Measurements from ENCODE around the gene BMP3.

The BMP3 gene

DNA sequence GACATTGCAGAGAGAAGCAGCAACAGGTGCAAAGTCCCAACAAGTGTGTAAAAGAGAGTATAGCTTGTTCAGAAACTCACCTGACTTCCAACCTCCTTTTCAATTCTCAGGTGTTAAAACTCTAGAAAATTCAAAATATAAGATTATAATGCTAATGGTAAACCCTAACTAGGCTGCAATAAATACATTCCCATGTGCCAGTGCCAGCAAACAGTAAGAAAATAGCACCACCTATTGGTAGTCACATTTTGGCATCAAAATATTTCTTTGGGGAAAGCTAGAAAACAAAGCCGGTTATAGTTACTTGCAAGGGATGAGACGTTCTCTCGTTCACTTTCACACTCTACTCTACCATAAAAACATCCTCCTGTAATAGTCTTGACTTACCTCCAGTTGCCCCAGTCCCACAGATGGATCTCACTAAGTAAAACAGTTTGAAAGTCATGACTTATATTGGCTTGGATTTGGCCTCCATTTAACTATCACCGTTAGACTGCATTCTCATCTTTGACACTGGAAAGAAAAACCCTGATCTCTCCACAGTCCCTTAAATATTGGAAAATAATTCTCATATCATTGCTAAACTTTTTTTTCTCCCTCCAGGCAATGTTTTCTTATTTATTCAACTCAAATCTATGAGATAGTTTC, 9.6 kb downstream of the BMP3 start:
- DNase-seq (ENCODE audit: low read depth, low spot score), result no peak

DNA sequence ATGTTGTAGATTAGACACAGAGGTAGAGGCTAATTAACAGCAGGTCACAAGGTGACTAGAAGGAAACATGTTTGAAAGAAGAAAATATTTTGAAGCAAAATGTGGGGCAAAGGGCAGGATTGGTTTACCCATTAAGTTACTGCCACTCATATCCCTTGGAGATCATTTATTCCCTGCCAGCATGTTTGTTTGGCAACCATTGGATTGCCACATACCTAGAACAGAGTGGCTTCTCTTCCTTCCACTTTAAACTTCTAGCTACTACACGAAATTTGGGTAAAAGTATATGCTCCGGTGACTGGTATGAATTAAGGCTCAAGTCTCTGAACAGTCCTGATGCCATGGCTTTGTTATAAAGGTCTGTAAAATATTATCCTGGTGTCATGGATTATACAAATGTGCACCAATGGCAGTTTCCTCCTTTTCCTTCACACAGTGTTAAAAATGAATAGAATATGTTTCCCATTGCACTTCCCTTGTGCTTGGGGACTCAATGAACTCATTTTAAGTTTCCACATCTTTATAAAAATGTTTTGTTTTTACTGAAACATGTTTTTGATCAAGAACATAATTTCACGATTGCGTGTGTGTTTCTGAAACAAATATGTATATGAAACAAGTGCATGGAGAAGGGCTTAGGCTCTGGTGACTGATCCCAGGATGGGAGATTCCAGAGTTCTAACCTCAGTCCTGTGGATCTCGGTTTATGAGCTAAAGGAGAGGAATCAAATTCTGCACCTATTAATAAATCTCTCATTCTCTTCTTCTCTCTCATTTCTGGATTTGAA, 12.3 kb downstream of the BMP3 start:
- DNase-seq (ENCODE audit: low read depth, low spot score), result no peak

- DNase-seq (ENCODE audit: low read depth, low spot score), result no peak
Observed at GRCh38 chr4:81049330-81049729, 18.8 kb downstream of the BMP3 start.

- DNase-seq (ENCODE audit: low read depth, low spot score), result no peak
Observed at GRCh38 chr4:81049907-81050306, 19.4 kb downstream of the BMP3 start.

- DNase-seq (ENCODE audit: low read depth, low spot score), result no peak
Observed at GRCh38 chr4:81052119-81053068, 21.9 kb downstream of the BMP3 start.

GRCh38 chr4:81058621-81059020, 28.1 kb downstream of the BMP3 start:
- no peak for DNase-seq (ENCODE audit: low read depth, low spot score)

- no peak for DNase-seq (ENCODE audit: low read depth, low spot score)
Observed at GRCh38 chr4:81060587-81061343, 30.3 kb downstream of the BMP3 start.

DNA sequence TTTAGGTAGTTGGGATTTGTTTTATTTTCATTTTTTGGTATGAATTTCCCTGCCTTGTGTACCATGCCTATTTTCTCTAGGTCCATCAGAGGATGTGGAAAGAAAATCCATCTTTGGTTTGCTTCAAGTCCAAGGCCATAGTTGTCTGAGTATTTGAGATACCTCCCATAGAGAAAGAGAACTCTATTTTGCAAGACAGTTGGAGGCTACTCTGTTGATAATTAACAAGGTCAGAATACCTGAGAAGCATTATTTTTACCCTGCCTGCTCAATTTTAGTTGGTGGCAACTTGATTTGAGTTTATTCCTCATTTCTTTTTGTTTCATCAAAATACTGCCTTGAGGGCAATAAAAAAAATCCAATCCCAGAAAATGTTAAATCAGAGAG, 30.8 kb downstream of the BMP3 start:
- DNase-seq (ENCODE audit: low read depth, low spot score), result no peak

DNA sequence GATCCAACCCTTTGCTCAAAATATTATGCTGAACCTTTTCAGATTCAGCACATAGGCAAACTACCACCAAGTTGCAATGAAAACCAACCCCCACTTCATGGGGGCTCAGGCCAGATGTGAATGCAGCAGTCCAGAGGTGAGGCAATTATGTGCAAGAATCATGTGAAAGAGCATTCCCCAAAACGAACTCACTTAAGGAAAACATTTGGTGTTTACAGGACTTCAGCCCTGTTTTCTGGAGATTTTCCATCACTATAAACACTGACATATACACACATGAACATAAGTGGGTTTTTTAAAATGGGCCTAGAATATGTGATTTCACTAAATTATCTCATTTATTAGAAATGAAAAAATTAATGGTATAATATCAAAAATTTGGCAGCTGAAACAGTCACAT, 31.5 kb downstream of the BMP3 start:
- DNase-seq (ENCODE audit: low read depth, low spot score), result no peak

DNA sequence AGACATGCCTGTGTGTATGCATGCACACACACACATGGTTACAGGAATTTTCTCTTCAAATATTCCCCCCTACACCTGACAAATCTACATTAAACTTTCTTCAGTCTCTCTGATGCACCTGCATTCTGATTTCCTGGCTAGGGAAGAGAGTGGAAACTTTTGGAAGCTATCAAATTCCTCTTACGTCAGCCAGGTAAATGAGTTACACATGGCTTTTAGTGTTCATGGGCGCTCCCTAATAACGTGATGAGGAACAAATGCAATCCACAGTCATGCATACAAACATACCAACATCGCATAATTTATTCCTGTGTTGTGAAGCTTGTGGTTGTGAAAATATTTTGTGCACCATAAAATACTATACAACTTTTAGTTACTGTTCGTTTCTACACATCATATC, 34.9 kb downstream of the BMP3 start:
- no peak for DNase-seq (ENCODE audit: low read depth, low spot score)

DNA sequence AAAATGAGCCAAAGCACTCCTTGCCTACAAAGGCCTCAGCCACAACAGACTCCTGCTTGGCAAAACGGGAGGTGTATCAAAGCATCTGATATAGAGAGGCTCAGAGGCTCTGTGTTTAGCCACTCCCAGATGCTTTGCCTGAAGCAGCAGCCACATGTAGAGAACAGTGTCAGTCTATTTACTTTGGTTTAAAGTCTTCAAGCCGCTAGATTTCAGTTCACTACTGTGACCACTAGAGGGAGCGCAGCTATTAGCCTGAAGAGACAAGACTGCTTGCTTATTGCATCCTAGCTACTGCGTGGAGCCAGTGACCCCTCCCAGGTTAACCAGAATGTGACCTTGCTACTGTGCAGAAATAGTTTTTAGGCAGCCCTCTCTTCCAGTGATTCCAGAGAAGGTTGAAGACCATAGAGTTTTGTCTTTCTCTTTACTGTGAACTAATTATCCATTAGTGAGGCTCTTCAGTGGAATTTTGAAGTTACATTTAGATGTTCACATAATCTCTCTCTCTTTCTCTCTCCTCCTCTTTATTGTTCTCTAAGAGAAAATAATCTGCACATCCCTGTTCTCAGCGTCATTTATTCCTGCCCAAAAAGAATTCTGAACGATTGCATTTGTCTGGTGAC, 39.3 kb downstream of the BMP3 start:
- peak; percentile 70 for DNase-seq (ENCODE audit: low read depth, low spot score)

DNA sequence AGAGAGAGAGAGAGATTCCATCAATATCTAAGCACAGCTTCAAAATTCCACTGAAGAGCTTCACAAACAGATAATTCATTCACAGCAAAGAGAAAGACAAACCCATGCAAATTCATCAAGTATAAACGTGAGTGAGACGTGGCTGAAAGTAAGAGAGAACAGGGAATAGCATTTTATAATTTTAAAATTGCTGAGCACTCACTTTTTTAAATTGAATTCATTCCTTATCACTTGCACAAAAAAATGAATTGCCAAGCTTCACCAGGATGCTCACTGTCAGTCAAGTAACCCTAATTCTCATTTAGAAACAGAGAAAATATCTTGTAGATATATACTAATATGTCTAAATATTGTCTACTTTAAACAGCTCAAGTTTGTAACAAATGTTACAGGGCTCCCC, 40.5 kb downstream of the BMP3 start:
- DNase-seq (ENCODE audit: low read depth, low spot score), result no peak

DNA sequence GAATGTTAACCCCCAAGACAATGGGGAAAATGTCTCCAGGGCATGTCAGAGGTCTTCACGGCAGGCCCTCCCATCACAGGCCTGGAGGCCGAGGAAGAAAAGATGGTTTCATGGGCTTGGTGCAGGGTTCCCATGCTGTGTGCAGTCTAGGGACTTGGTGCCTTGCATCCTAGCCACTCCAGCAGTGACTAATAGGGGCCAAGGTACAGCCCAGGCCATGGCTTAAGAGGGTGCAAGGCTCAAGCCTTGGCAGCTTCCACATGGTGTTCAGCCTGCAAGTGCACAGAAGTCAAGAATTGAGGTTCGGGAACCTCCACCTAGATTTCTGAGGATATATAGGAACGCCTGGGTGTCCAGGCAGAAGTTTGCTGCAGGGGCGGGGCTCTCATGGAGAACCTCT, 50.6 kb downstream of the BMP3 start:
- no peak for DNase-seq (ENCODE audit: low read depth, low spot score)

GRCh38 chr4:81084029-81084428, 53.5 kb downstream of the BMP3 start:
- DNase-seq (ENCODE audit: low read depth, low spot score), result no peak

- no peak for DNase-seq (ENCODE audit: low read depth, low spot score)
Observed at GRCh38 chr4:81084634-81085033, 54.1 kb downstream of the BMP3 start.

GRCh38 chr4:81085291-81085690, 54.8 kb downstream of the BMP3 start:
- no peak for DNase-seq (ENCODE audit: low read depth, low spot score)

DNA sequence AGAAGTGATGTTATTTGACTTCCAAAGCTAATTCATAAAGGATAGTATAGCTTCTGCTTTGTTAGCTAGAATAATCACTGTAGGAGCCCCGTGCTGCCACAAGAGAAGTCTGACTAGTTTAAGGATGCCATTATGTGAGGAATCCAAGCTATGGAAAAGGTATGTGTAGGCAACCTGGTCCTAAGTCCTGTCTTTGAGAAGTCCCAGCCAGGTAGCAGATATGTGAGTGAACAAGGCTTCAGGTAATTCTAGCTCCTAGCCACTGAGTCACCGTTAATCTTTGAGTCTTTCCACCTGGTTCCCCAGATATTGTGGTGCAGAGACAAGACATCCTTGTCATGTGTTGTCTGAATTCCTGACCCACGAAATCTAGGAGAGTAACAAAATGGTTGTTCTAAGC, 55.5 kb downstream of the BMP3 start:
- no peak for DNase-seq (ENCODE audit: low read depth, low spot score)

- no peak for DNase-seq (ENCODE audit: low read depth, low spot score)
Observed at GRCh38 chr4:81093720-81094401, 63.4 kb downstream of the BMP3 start.

GRCh38 chr4:81095389-81095788, 64.9 kb downstream of the BMP3 start:
- DNase-seq (ENCODE audit: low read depth, low spot score), result no peak

DNA sequence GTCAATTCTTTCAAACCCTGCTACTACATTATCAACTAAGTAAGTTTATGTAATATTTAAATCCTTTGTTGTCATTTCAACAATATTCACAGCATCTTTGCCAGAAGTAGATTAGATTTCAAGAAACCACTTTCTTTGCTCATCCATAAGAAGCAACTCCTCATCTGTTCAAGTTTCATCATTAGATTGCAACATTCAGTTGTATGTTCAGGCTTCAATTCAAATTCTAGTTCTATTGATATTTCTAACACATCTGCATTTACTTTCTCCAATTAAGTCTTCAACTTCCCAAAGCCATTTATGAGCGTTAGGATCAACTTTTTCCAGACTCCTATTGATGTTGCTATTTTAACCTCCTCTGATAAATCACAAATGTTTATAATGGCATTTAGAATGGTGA, 66.1 kb downstream of the BMP3 start:
- DNase-seq (ENCODE audit: low read depth, low spot score), result no peak

DNA sequence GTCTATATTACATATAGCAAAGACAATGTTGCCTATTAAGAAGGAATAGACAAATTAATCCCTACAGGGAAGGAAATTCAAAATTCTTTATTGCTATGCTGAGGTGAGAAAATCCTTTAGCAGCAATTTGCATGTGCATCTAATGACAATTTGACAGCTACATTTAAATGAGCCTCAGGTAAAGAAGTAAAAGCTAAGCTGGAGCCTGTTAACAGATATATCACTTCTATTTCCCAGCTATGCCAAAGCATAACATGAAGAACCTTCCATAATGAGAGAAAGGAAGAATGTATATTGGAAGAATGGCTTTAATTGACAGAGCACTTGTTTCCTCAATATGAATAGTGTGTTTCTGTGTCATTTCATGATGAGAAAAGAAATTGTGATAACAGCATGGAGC, 71.6 kb downstream of the BMP3 start:
- DNase-seq (ENCODE audit: low read depth, low spot score), result no peak
